ENCODE results near the gene TRAPPC1.

TRAPPC1 gene

DNA sequence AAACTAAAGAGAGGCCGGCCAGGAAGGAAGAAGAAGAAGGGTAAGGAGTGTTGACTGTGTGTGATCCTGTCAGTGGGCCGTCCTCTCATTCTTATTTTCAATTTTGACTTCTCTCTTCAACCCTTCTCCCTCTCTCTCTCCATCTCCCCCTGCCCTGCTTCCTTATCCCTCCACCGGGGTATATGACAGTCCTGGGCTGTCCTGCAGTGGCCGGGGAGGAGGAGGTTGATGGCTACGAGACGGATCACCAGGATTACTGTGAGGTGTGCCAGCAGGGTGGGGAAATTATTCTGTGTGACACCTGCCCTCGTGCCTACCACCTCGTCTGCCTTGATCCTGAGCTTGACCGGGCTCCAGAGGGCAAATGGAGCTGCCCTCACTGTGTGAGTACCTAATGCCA, 37.5 kb downstream of the TRAPPC1 start:
- no peak for TF ChIP-seq REST (IDR thresholded peaks at IDR 0.05; ENCODE audit: insufficient read depth in 1 of 2, low read depth in 2 of 2, low read length in 2 of 2)
- TF ChIP-seq SIN3A (IDR thresholded peaks at IDR 0.05; ENCODE audit: borderline replicate concordance, insufficient read depth, low read length) = no peak
- TF ChIP-seq TAF1 (IDR thresholded peaks at IDR 0.05; ENCODE audit: borderline replicate concordance, insufficient read depth, low read length) = no peak
- TF ChIP-seq FOXP2 (optimal IDR thresholded peaks at IDR 0.05; ENCODE audit: borderline replicate concordance, extremely low read depth, extremely low read length, insufficient read depth) = no peak
- TF ChIP-seq POLR2AphosphoS5 (IDR thresholded peaks at IDR 0.05; ENCODE audit: low read depth, low read length) = no peak

DNA sequence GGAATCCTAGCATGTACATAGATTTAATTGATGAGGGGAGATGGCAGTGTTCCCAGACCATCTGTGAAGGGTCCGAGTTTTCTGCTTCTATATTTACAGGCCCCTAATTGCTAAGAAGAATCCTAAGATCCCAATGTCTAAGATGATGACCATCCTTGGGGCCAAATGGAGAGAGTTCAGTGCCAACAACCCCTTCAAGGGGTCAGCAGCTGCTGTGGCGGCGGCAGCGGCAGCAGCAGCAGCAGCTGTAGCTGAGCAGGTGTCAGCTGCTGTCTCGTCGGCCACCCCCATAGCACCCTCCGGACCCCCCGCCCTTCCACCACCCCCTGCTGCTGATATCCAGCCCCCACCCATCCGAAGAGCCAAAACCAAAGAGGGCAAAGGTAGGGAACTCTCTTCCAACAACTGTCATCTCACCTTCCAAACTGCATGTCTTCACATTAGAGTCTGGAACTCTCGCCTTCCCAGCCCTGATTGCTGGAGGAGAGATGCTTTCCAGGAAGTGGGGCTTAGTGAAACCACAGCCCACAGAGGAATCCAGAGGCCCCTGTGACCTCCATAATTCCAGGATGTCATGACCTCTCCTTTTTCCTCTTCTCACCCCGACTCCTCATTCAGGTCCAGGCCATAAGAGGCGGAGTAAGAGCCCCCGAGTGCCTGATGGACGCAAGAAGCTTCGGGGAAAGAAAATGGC, 38.4 kb downstream of the TRAPPC1 start:
- no peak for TF ChIP-seq REST (IDR thresholded peaks at IDR 0.05; ENCODE audit: insufficient read depth in 1 of 2, low read depth in 2 of 2, low read length in 2 of 2)
- no peak for TF ChIP-seq TAF1 (IDR thresholded peaks at IDR 0.05; ENCODE audit: borderline replicate concordance, insufficient read depth, low read length)
- TF ChIP-seq FOXP2 (optimal IDR thresholded peaks at IDR 0.05; ENCODE audit: borderline replicate concordance, extremely low read depth, extremely low read length, insufficient read depth) = no peak
- no peak for TF ChIP-seq SIN3A (IDR thresholded peaks at IDR 0.05; ENCODE audit: borderline replicate concordance, insufficient read depth, low read length)
- no peak for TF ChIP-seq POLR2AphosphoS5 (IDR thresholded peaks at IDR 0.05; ENCODE audit: low read depth, low read length)

- TF ChIP-seq TAF1 (IDR thresholded peaks at IDR 0.05; ENCODE audit: borderline replicate concordance, insufficient read depth, low read length) = no peak
- TF ChIP-seq POLR2AphosphoS5 (IDR thresholded peaks at IDR 0.05; ENCODE audit: low read depth, low read length) = peak; percentile 77
- TF ChIP-seq FOXP2 (optimal IDR thresholded peaks at IDR 0.05; ENCODE audit: borderline replicate concordance, extremely low read depth, extremely low read length, insufficient read depth) = peak; percentile 91
- TF ChIP-seq SIN3A (IDR thresholded peaks at IDR 0.05; ENCODE audit: borderline replicate concordance, insufficient read depth, low read length) = peak; percentile 89; the same call in 1 of the 2 replicates
- 0 out of 4 replicates have a peak, but pooled peaks of 1 of the 2 experiments have one; percentile 13 for TF ChIP-seq REST (IDR thresholded peaks at IDR 0.05; ENCODE audit: insufficient read depth in 1 of 2, low read depth in 2 of 2, low read length in 2 of 2)
Observed at GRCh38 chr17:7889166-7889955, 42.4 kb downstream of the TRAPPC1 start.

GRCh38 chr17:7888184-7888920, 43.4 kb downstream of the TRAPPC1 start, which contains the start of gene CHD3:
Gene CHD3, plus strand, starts transcription at chr17:7888789. Its CDS starts 212 bp downstream, at chr17:7889001.
- TF ChIP-seq POLR2AphosphoS5 (IDR thresholded peaks at IDR 0.05; ENCODE audit: low read depth, low read length) = 0 out of 2 replicates have a peak, but pooled peaks have one; percentile 17
- no peak for TF ChIP-seq SIN3A (IDR thresholded peaks at IDR 0.05; ENCODE audit: borderline replicate concordance, insufficient read depth, low read length)
- TF ChIP-seq TAF1 (IDR thresholded peaks at IDR 0.05; ENCODE audit: borderline replicate concordance, insufficient read depth, low read length) = 0 out of 2 replicates have a peak, but pooled peaks have one; percentile 71
- TF ChIP-seq FOXP2 (optimal IDR thresholded peaks at IDR 0.05; ENCODE audit: borderline replicate concordance, extremely low read depth, extremely low read length, insufficient read depth) = no peak
- TF ChIP-seq REST (IDR thresholded peaks at IDR 0.05; ENCODE audit: insufficient read depth in 1 of 2, low read depth in 2 of 2, low read length in 2 of 2) = 0 out of 4 replicates have a peak, but pooled peaks of 1 of the 2 experiments have one; percentile 7

Data from PFSK-1 (cell line).